AG04449 (cell line): ENCODE results near the gene KIAA0513.
A peak's percentile ranks its signal among the peaks of the same experiment; 100 is the strongest.

Source experiments
- CTCF ChIA-PET: fragments of 350-600 bp; formaldehyde crosslinking; extraction: SDS; loops from one replicate; lab custom pipeline; 2021; ENCODE audit warnings: antibody characterized with exemption; lab: Yijun Ruan, JAX
- POLR2A ChIA-PET: fragments of 400-600, 350-600 bp; formaldehyde crosslinking; extraction: SDS; loops from one replicate; lab custom pipeline; 2020; ENCODE audit warnings: antibody characterized with exemption, inconsistent platforms; lab: Yijun Ruan, JAX
- DNase-seq: peaks from one replicate; pipeline ENCODE4 v3.0.0-alpha.2; 2010; ENCODE audit warnings: low read depth, low spot score
- H3K4me3 ChIP-seq: 2 replicates; pipeline ENCODE4 v1.5.1; 2011; ENCODE audit warnings: low read depth, mild to moderate bottlenecking, control low read depth, low read length
- CTCF ChIP-seq: IDR thresholded peaks from one replicate; pipeline ENCODE4 v1.5.1; 2011; ENCODE audit warnings: mild to moderate bottlenecking, moderate library complexity, low read length, control low read depth, inconsistent platforms; ENCODE audit not compliant: insufficient read depth; ENCODE audit errors: missing control alignments

The KIAA0513 gene

GRCh38 chr16:85136702-85137322, 109.2 kb downstream of the KIAA0513 start:
- H3K4me3 ChIP-seq = peak overlapping the region; percentile 15; the same call in 1 of the 2 replicates
- TF ChIP-seq CTCF = no peak
- ChIA-PET CTCF (interaction anchor here (1.1 kb wide), 1 partner anchor 105 kb away, joined by 3 read pairs; no protein-coding TSS in a partner anchor), POLR2A (interaction anchor here (0.7 to 1.0 kb wide), 2 partner anchors 32 to 38 kb away, joined by 3 to 5 read pairs; no protein-coding TSS in a partner anchor)
- DNase-seq = no peak

- DNase-seq = no peak
- no peak for TF ChIP-seq CTCF
- POLR2A ChIA-PET = interaction anchor here (0.7 to 1.0 kb wide), 2 partner anchors 32 to 37 kb away, joined by 3 to 5 read pairs; no protein-coding TSS in a partner anchor
- CTCF ChIA-PET = interaction anchor here (0.5 to 1.1 kb wide), 2 partner anchors 104 to 108 kb away, joined by 3 read pairs; no protein-coding TSS in a partner anchor
- H3K4me3 ChIP-seq = peak overlapping the region; percentile 20
Measured at GRCh38 chr16:85137323-85138072, 109.9 kb downstream of the KIAA0513 start.

- CTCF ChIA-PET = no interaction called here
- DNase-seq = no peak
- POLR2A ChIA-PET = no interaction called here
- no peak for TF ChIP-seq CTCF
- no peak overlapping the region for H3K4me3 ChIP-seq
Measured at GRCh38 chr16:85138073-85138824, 110.7 kb downstream of the KIAA0513 start.

GRCh38 chr16:85138825-85139627, 111.4 kb downstream of the KIAA0513 start:
- DNase-seq = no peak
- ChIA-PET CTCF (interaction anchor here (1.3 to 2.6 kb wide), 2 partner anchors 11 to 24 kb away, joined by 6 to 8 read pairs; no protein-coding TSS in a partner anchor), POLR2A (no interaction called here)
- no peak overlapping the region for H3K4me3 ChIP-seq
- TF ChIP-seq CTCF = no peak

- CTCF ChIA-PET = interaction anchor here (1.3 to 2.6 kb wide), 3 partner anchors 10 to 105 kb away, joined by 3 to 8 read pairs (median 6); no protein-coding TSS in a partner anchor
- DNase-seq = no peak
- POLR2A ChIA-PET = no interaction called here
Measured at GRCh38 chr16:85139881-85140339, 112.3 kb downstream of the KIAA0513 start.

More at GRCh38 chr16:85139881-85140339, 112.3 kb downstream of the KIAA0513 start:
- H3K4me3 ChIP-seq = no peak overlapping the region
- no peak for TF ChIP-seq CTCF
